H1 (cell line): Measurements from ENCODE around the gene PPM1G. TPM values are rescaled to one million over a fixed set of nuclear protein-coding genes. Genes with fewer than 3 reads are reported as not detected.

Experiments
- TAF7 ChIP-seq: optimal IDR thresholded peaks from 2 replicates; pipeline ENCODE3; 2011; ENCODE audit warnings: low read depth, mild to moderate bottlenecking, inconsistent platforms, low read length, moderate library complexity, borderline replicate concordance
- polyA plus RNA-seq, 7 experiments: library from polyadenylated mRNA; depleted of rRNA in 3 of 7; stranded (reverse) in 5 of 7; unstranded in 2 of 7; fragments of >200 nt in 5 of 7; fragments of 200-250 nt in 2 of 7; gene quantifications; 1 replicate in 5 of 7; 2 replicates in 1 of 7; 4 replicates in 1 of 7; pipeline versions ENCODE4 v1.2.1 to v1.2.3, GENCODE V29; 2011 to 2013; ENCODE audit warnings: missing spikeins in 2 of 7, mixed read lengths in 2 of 7
- total RNA-seq: library from RNA; stranded (reverse); fragmentation: NEBNext Ultra II Directional; extraction: Animal tissue kit (Norgen Biotek cat#: 25700); gene quantifications from 2 replicates; pipeline ENCODE4 v1.2.1, GENCODE V29; 2021
- TF ChIP-seq, protein P1 (sequence below): IDR thresholded peaks from 2 replicates; pipeline ENCODE4 v1.6.1; 2012; ENCODE audit warnings: inconsistent platforms

The PPM1G gene
- total and polyA plus RNA-seq, 2 of the 8 experiments (the other 6 are each of a cell fraction or from before 2014, with no cell fraction given) = 73.3 to 203 TPM

DNA sequence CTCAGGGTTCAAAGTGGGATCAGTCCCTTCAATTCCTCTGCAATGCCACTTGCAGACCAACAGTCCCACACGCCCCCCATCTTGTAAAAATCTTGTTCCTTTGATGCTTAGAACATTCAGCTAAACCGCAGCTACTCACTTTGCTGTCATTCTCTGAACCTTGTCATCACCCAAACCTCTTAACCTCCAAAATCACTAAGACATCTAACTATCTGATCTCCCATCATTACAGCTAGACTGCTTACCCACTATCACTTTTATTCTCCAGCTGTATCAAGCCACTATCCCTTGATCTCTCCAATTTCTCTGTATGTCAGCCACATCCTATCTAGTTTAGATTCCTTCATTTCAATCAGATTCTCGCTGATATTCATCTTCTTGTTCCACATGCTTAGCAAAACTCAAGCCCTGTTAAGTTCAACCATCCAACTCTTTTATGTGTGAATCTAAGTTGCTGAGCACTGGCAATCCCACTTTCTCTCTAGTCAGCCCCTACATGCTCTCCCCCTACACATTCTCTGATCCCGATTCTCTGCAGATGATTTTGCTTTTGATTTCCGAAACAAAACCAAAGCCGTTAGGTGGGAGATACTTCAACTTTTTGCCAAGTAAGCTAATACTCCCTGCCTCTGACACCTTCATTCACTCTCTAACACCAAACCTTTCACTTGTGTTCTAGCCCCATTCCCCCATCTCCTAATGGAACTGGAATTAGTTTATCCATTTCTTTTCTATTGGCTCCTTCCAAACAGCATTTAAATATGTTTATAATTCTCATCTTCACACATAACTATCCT lies 57.4 kb downstream of the PPM1G start (continued):
- TF ChIP-seq, protein P1, sequence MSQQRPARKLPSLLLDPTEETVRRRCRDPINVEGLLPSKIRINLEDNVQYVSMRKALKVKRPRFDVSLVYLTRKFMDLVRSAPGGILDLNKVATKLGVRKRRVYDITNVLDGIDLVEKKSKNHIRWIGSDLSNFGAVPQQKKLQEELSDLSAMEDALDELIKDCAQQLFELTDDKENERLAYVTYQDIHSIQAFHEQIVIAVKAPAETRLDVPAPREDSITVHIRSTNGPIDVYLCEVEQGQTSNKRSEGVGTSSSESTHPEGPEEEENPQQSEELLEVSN = no peak
- TF ChIP-seq TAF7 = no peak
